ENCODE measurements around the gene DNAH11.

The DNAH11 gene

GRCh38 chr7:21934808-21935207, 392.0 kb downstream of the DNAH11 start:
- Histone ChIP-seq H3K79me1 (ENCODE audit: low read length) (no peaks in the 10 kb centered on the region), H3K4me3 (ENCODE audit: low read length) (no peak overlapping the region), H3K4me1 (ENCODE audit: control insufficient read depth, low read depth, low read length) (no peaks in the 10 kb centered on the region), H3K9ac (ENCODE audit: low read length) (no peak overlapping the region), H3K23ac (ENCODE audit: low read length) (no peak overlapping the region), H3K4ac (ENCODE audit: low read depth, low read length) (no peak overlapping the region), H3K27me3 (ENCODE audit: insufficient read depth, low read length, poor library complexity) (no peaks in the 10 kb centered on the region), H2BK5ac (ENCODE audit: low read length) (no peak overlapping the region), H3K79me2 (ENCODE audit: control insufficient read depth, insufficient read depth, low read length) (peaks cover 8% of the 10 kb centered on the region), H3K4me2 (ENCODE audit: low read length) (no peak overlapping the region), H3K36me3 (ENCODE audit: control insufficient read depth, insufficient read depth, low read length) (no peaks in the 10 kb centered on the region), H3K27ac (ENCODE audit: low read depth, low read length) (no peak overlapping the region), H2BK120ac (ENCODE audit: low read depth, low read length) (no peak overlapping the region), H2AK5ac (ENCODE audit: low read length) (no peak overlapping the region), H4K8ac (ENCODE audit: low read depth, low read length) (no peak overlapping the region), H3K18ac (ENCODE audit: low read length) (no peak overlapping the region), H2BK15ac (replicated peaks; ENCODE audit: low read depth) (no peak overlapping the region), H3K56ac (ENCODE audit: low read length) (no peak overlapping the region), H4K5ac (ENCODE audit: low read length) (no peak overlapping the region)
- DNase-seq: no peak

- DNase-seq: no peak
- H3K4me1 ChIP-seq (ENCODE audit: control insufficient read depth, low read depth, low read length): peaks cover 12% of the 10 kb centered on the region
- no peak overlapping the region for H3K23ac ChIP-seq (ENCODE audit: low read length)
- H3K18ac ChIP-seq (ENCODE audit: low read length): no peak overlapping the region
- peaks cover 12% of the 10 kb centered on the region for H3K79me2 ChIP-seq (ENCODE audit: control insufficient read depth, insufficient read depth, low read length)
- no peak overlapping the region for H2BK5ac ChIP-seq (ENCODE audit: low read length)
- H2BK15ac ChIP-seq (replicated peaks; ENCODE audit: low read depth): no peak overlapping the region
- H2BK120ac ChIP-seq (ENCODE audit: low read depth, low read length): no peak overlapping the region
- H3K4me2 ChIP-seq (ENCODE audit: low read length): no peak overlapping the region
- WGBS (ENCODE audit: extremely low coverage, insufficient coverage, low lambda C conversion rate): no CpG with 5 or more reads among the region's 2 CpGs
- H3K4ac ChIP-seq (ENCODE audit: low read depth, low read length): no peak overlapping the region
- no peak overlapping the region for H4K5ac ChIP-seq (ENCODE audit: low read length)
- no peaks in the 10 kb centered on the region for H3K27me3 ChIP-seq (ENCODE audit: insufficient read depth, low read length, poor library complexity)
- H2AK5ac ChIP-seq (ENCODE audit: low read length): no peak overlapping the region
- H3K56ac ChIP-seq (ENCODE audit: low read length): no peak overlapping the region
- H3K9ac ChIP-seq (ENCODE audit: low read length): no peak overlapping the region
- H4K8ac ChIP-seq (ENCODE audit: low read depth, low read length): no peak overlapping the region
- peaks cover 2% of the 10 kb centered on the region for H3K79me1 ChIP-seq (ENCODE audit: low read length)
- H3K36me3 ChIP-seq (ENCODE audit: control insufficient read depth, insufficient read depth, low read length): no peaks in the 10 kb centered on the region
- H3K27ac ChIP-seq (ENCODE audit: low read depth, low read length): no peak overlapping the region
- H3K4me3 ChIP-seq (ENCODE audit: low read length): no peak overlapping the region
Observed at GRCh38 chr7:21938463-21938862, 395.6 kb downstream of the DNAH11 start.

GRCh38 chr7:21939136-21939857, 396.5 kb downstream of the DNAH11 start:
- H3K56ac ChIP-seq (ENCODE audit: low read length): no peak overlapping the region
- DNase-seq: no peak
- H3K18ac ChIP-seq (ENCODE audit: low read length): no peak overlapping the region
- no CpG with 5 or more reads among the region's 4 CpGs for WGBS (ENCODE audit: extremely low coverage, insufficient coverage, low lambda C conversion rate)
- H3K27ac ChIP-seq (ENCODE audit: low read depth, low read length): no peak overlapping the region
- no peak overlapping the region for H2AK5ac ChIP-seq (ENCODE audit: low read length)
- H3K23ac ChIP-seq (ENCODE audit: low read length): no peak overlapping the region
- no peaks in the 10 kb centered on the region for H3K27me3 ChIP-seq (ENCODE audit: insufficient read depth, low read length, poor library complexity)
- H2BK120ac ChIP-seq (ENCODE audit: low read depth, low read length): no peak overlapping the region
- H3K79me1 ChIP-seq (ENCODE audit: low read length): peaks cover 2% of the 10 kb centered on the region
- H3K4me3 ChIP-seq (ENCODE audit: low read length): no peak overlapping the region
- no peak overlapping the region for H4K8ac ChIP-seq (ENCODE audit: low read depth, low read length)
- H3K4me1 ChIP-seq (ENCODE audit: control insufficient read depth, low read depth, low read length): peaks cover 12% of the 10 kb centered on the region
- no peak overlapping the region for H2BK5ac ChIP-seq (ENCODE audit: low read length)
- peaks cover 11% of the 10 kb centered on the region for H3K79me2 ChIP-seq (ENCODE audit: control insufficient read depth, insufficient read depth, low read length)
- H3K36me3 ChIP-seq (ENCODE audit: control insufficient read depth, insufficient read depth, low read length): no peaks in the 10 kb centered on the region
- no peak overlapping the region for H3K9ac ChIP-seq (ENCODE audit: low read length)
- no peak overlapping the region for H3K4me2 ChIP-seq (ENCODE audit: low read length)
- H2BK15ac ChIP-seq (replicated peaks; ENCODE audit: low read depth): no peak overlapping the region
- H3K4ac ChIP-seq (ENCODE audit: low read depth, low read length): no peak overlapping the region
- H4K5ac ChIP-seq (ENCODE audit: low read length): no peak overlapping the region

GRCh38 chr7:21939858-21940372, 397.1 kb downstream of the DNAH11 start:
- H3K4me1 ChIP-seq (ENCODE audit: control insufficient read depth, low read depth, low read length): peaks cover 12% of the 10 kb centered on the region
- H3K27me3 ChIP-seq (ENCODE audit: insufficient read depth, low read length, poor library complexity): no peaks in the 10 kb centered on the region
- H3K79me1 ChIP-seq (ENCODE audit: low read length): peaks cover 2% of the 10 kb centered on the region
- no CpG with 5 or more reads among the region's 3 CpGs for WGBS (ENCODE audit: extremely low coverage, insufficient coverage, low lambda C conversion rate)
- H3K36me3 ChIP-seq (ENCODE audit: control insufficient read depth, insufficient read depth, low read length): no peaks in the 10 kb centered on the region
- no peak overlapping the region for H3K56ac ChIP-seq (ENCODE audit: low read length)
- H2BK120ac ChIP-seq (ENCODE audit: low read depth, low read length): no peak overlapping the region
- no peak overlapping the region for H3K4me2 ChIP-seq (ENCODE audit: low read length)
- H3K79me2 ChIP-seq (ENCODE audit: control insufficient read depth, insufficient read depth, low read length): peaks cover 11% of the 10 kb centered on the region
- no peak overlapping the region for H2BK5ac ChIP-seq (ENCODE audit: low read length)
- no peak overlapping the region for H4K8ac ChIP-seq (ENCODE audit: low read depth, low read length)
- H3K23ac ChIP-seq (ENCODE audit: low read length): no peak overlapping the region
- H3K18ac ChIP-seq (ENCODE audit: low read length): no peak overlapping the region
- no peak overlapping the region for H4K5ac ChIP-seq (ENCODE audit: low read length)
- H2BK15ac ChIP-seq (replicated peaks; ENCODE audit: low read depth): no peak overlapping the region
- H3K4ac ChIP-seq (ENCODE audit: low read depth, low read length): no peak overlapping the region
- H3K4me3 ChIP-seq (ENCODE audit: low read length): no peak overlapping the region
- no peak overlapping the region for H3K27ac ChIP-seq (ENCODE audit: low read depth, low read length)
- no peak overlapping the region for H2AK5ac ChIP-seq (ENCODE audit: low read length)
- no peak for DNase-seq
- no peak overlapping the region for H3K9ac ChIP-seq (ENCODE audit: low read length)

- peak overlapping the region; percentile 47 for H2AK5ac ChIP-seq (ENCODE audit: low read length)
- H3K23ac ChIP-seq (ENCODE audit: low read length): no peak overlapping the region
- no peak overlapping the region for H3K4ac ChIP-seq (ENCODE audit: low read depth, low read length)
- H2BK5ac ChIP-seq (ENCODE audit: low read length): peak overlapping the region; percentile 66
- peak; percentile 97 for DNase-seq
- H3K56ac ChIP-seq (ENCODE audit: low read length): peak overlapping the region; percentile 71
- H3K4me1 ChIP-seq (ENCODE audit: control insufficient read depth, low read depth, low read length): peaks cover 12% of the 10 kb centered on the region
- H2BK120ac ChIP-seq (ENCODE audit: low read depth, low read length): no peak overlapping the region
- no CpG with 5 or more reads among the region's 3 CpGs for WGBS (ENCODE audit: extremely low coverage, insufficient coverage, low lambda C conversion rate)
- no peak overlapping the region for H4K5ac ChIP-seq (ENCODE audit: low read length)
- H3K9ac ChIP-seq (ENCODE audit: low read length): no peak overlapping the region
- H3K27me3 ChIP-seq (ENCODE audit: insufficient read depth, low read length, poor library complexity): no peaks in the 10 kb centered on the region
- no peak overlapping the region for H3K4me2 ChIP-seq (ENCODE audit: low read length)
- peaks cover 2% of the 10 kb centered on the region for H3K79me1 ChIP-seq (ENCODE audit: low read length)
- no peak overlapping the region for H2BK15ac ChIP-seq (replicated peaks; ENCODE audit: low read depth)
- no peaks in the 10 kb centered on the region for H3K36me3 ChIP-seq (ENCODE audit: control insufficient read depth, insufficient read depth, low read length)
- no peak overlapping the region for H4K8ac ChIP-seq (ENCODE audit: low read depth, low read length)
- H3K4me3 ChIP-seq (ENCODE audit: low read length): no peak overlapping the region
- peak overlapping the region; percentile 16 for H3K27ac ChIP-seq (ENCODE audit: low read depth, low read length)
- H3K79me2 ChIP-seq (ENCODE audit: control insufficient read depth, insufficient read depth, low read length): peaks cover 9% of the 10 kb centered on the region
- H3K18ac ChIP-seq (ENCODE audit: low read length): no peak overlapping the region
Observed at GRCh38 chr7:21941611-21942141, 398.8 kb downstream of the DNAH11 start.
